HG03520 (cell line): ENCODE data around the gene HPDL.
"Not testable (repeated sequence)": the region's sequence is repeated elsewhere in the genome, so short reads cannot be mapped to it uniquely, and the experiment has no call there.

Source experiments
- ATAC-seq: cut with Tn5 transposase; IDR thresholded peaks from one replicate; pipeline ENCODE4 v1.9.1; 2021; ENCODE audit warnings: mild to moderate bottlenecking, moderate library complexity; ENCODE audit not compliant: unreplicated experiment

The HPDL gene

DNA sequence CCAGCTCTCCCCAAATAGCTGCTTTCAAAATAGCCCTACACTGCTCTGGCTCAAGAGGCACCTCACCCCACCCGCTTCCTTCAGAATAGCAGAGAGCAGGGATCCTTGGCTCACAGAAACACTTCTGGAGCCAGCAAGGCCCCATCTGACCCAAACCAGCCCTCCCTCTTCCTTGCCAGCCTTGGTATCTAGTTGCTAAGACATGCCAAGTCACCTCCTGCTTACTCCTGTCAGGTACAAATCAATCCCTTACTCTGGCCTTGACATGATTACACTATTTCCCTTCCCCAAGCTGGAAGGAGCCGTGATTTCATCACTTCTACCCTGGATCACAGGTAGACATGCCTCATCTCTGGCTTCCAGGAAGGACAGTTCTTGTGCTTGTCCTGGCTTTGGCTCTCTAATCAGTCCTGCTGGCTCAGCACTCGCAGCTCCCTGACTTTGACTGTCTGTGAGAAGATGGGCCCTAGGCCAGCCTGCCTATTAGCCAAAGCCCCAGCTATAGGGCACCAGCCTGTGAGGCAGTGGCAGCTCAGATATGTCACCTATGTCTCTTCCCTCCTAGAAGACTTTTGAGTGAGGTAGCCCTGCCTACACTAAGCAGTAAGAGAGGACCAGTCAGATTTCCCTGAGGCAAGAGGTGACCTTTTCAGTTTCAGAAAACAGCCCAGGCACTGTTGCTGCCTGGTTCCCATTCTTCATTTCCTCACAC, 22.4 kb downstream of the HPDL start:
- no peak for ATAC-seq

DNA sequence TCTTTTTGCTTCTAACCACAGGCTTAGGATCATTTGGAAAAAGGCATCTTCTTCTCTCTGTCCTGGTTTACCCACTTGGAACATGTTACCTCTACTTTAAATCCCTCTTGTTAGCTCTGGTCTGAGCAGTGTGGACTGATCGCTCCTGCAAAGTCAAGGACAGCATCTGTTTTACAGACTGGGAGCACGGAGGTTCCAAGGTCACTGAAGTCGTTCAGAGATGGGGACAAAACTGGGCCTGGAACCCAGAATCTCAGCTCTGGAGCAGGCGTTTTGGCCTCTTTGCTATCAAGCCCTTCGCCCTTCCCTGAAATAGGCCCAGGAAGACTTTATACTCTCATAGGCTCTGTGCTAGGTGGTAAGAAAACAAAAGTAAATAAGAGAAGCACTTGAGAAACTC, 24.8 kb downstream of the HPDL start:
- ATAC-seq, result no peak

DNA sequence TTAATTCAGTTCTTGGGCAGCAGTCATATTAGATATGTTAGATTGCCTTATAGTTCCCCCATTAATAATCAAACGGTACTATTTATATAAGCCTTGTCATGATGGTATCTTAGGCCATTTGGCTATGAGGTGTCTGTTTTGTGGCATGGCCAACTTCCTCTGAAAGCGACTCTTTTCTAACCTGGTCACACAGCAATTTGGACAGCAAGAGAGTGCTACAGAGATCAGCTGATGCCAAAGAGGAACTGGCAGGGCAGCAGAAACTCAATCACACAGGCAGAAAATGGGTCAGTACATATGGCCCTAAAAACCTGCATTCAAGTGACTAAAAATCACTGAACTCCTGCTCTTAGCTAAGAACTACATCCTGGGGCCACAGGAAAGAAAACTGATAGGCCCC, 27.0 kb downstream of the HPDL start:
- ATAC-seq, result no peak

DNA sequence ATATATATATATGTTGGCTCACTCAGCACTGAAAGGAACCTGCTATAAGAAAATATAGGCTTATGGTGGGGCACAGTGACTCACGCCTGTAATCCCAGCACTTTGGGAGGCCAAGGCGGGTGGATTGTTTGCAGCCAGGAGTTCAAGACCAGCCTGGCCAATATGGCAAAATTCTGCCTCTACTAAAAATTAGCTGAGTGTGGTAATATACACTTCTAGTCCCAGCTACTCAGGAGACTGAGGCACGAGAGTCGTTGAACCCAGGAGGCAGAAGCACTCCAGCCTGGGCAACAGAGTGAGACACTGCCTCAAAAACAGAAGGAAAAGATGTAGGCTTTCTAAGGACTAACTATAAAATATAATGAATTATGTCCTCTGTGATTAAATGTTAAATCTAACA, 28.1 kb downstream of the HPDL start:
- no peak for ATAC-seq

DNA sequence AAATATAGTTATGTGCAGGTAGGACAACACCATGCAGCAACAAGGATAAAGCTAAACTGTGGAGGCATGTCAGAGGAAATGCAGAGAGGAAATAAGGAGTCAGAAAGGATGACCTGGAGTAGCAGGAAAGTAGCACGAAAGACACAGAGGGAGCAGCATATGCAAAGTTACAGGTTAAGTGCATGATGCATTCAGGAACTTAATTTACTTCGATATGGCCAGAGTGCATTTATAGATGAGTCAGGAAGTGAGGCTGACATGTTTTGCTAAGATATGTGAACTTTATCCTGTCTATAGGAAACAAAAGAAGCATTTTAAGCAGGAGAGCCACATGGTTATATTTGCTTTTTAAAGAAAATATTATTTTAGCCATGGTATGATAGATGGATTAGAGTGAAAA, 29.0 kb downstream of the HPDL start:
- no peak for ATAC-seq

DNA sequence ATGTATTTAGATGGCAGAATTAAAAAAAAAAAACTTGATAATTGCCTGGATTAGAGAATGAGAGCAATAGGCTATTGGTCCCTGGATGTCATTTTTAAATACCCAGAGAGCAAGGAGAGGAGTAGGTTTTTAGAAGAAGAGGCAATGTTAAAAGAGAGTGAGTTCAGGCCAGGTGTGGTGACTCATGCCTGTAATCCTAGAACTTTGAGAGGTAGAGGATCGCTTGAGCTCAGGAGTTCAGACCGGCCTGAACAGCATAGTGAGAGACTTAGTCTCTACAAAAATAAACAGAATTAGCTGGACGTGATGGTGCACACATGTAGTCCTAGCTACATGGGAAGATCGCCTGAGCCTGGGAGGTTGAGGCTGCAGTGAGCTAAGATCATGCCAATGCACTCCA, 29.5 kb downstream of the HPDL start:
- ATAC-seq, result no peak

DNA sequence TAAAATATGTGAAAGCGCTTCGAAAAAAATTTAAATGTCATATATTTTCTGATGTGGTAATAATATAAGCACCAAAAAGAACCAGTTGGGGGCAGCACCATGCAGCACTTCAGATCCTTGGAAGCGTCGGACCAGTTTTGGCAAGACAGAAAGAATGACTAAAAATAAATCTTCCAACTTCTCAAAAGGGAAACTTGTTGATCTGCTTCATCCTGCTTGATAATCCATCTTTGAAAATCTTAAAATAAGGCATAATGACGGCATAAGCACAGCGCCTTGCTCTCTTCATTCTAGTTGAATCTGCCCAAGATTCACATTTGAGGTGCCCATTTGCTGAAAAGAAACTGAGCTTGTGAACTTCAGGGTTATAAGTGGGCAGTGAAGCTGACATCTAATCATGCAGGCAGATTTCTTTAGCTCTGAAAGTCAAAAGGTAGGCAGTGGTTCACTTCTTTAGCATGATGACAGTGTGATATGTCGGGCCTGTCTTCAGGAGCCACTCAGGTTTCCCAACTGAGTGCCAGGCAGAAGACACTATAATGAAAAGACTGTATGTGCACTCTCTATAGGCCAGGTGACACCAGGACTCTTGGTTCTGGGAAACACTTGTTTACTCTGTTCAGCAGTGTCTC, 33.3 kb downstream of the HPDL start:
- no peak for ATAC-seq

DNA sequence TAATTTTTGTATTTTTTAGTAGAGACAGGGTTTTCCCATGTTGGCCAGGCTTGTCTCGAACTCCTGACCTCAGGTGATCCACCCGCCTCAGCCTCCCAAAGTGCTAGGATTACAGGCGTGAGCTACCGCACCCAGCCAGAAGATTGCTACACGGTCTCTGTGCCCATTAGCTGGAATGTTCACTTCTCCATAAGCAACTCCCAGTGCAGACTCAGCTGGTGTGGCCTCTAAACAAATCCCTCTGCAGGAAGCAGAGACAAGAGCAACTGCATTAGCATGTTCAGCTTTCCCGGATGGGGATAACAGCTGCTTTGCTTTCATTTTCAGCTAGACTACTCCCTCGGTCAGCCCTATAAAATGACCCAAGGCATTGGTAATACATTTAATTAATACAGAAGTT, 34.3 kb downstream of the HPDL start:
- not testable (repeated sequence) for ATAC-seq

DNA sequence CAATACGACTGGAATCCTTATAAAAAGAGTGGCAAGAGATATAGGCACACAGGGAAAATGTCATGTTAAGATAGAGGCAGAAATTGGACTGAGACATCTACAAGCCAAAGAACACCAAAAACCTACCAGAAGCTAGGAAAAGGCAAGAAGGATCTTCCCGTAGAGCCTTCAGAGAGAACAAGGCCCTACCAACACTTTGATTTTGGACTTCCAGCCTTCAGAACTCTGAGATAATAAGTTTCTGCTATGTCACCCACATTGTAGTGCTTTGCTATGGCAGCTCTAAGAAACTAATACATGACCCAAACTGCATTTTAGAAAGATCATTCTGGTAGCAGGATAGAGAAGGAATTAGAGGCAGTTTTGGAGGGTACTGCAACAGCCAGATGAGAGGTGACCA, 37.6 kb downstream of the HPDL start:
- no peak for ATAC-seq

DNA sequence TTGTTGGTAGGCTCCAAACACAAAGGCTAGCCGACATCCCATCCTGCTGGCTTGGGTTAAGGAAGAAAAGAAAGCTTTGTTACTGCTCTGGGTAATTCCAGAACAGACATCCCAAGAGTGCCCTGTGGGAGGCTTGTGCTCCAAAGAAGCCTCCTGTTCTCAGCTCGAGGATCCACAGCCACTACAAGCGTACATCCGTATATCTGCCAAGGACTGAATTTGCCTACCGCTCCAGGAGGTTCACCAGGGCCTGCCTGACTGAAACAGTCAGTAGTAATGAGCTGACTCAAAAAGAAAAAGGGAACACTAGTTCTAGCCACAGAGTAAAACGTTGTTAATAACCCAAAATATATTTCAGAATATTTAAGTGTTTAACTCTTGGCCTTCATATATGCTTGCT, 38.4 kb downstream of the HPDL start:
- no peak for ATAC-seq

DNA sequence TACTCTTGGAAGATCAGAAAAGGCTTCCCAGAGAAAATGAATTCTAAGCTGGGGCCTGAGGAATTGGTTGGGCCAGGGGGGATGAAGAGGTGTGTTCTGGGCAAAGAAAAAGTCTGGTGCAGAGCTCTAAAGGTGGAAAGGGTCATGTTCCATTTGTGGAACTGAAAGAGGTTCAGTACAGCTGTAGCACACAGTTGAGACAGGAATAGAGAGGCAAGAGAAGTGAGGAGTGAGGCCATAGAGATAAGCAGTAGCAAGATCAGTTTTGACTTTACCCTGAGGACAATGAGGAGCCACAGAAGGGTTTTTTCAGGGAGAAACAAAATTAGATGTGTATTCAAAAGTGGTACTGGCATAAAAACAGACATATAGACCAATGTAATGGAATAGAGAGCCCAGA, 43.9 kb downstream of the HPDL start:
- ATAC-seq, result no peak

DNA sequence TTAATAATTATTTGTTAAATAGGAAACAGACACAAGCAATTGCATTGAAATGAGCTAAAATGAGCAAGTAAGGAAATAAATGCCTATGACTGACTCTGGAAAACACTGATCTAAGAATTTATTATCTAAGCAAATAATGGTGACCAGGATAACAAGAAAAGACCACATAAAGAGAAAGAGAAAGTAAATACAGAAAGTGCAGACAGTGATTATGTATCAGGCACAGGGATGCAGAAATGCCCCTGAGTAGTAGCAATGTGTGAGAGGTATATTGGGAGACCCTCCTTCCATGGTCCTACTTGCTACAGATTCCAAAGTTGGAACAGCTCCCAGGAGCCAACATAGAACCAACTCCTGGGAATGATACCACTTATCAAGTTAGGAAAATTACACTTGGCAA, 46.9 kb downstream of the HPDL start:
- ATAC-seq, result no peak

DNA sequence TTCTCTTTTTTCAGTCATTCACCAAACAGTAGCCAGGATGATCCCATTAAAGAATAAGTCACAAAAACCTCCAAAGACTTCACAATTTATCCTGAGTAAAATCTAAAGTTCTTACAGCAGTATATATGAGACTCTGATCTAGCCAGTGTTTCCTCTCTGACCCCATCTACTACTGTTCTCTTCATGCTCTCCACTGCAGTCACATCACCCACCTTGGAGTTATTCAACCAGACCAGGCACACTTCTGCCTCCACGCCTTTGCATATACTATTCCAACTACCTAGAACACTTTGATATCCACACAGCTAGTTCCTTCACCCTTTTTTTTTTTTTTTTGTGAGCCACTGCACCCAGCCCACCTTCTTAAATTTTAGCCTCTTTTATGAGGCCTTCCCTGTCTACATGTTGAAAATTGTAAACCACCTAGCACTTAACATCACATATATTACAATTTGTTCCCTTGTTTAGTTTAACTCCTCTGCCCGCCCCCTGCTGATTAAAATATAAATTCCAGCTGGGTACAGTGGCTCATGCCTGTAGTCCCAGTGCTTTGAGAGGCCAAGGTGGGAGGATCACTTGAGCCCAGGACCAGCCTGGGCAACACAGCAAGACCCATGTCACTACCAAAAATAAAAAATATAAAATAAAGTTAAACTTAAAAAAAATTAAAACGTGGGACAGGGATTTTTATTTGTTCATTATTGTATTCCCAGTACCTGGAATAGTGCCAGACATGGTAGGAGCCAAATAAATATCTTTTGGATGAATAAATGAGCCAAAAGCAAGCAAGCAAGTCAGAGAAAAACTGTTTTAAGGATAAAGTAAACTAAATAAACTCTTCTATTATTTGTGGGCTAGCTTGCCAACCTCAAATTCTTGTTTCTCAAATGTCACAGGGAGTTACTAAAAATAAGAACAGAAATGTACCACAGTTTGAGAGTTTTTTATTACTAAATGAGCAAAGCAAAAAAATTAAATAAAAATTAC, 48.7 kb downstream of the HPDL start:
- no peak for ATAC-seq

DNA sequence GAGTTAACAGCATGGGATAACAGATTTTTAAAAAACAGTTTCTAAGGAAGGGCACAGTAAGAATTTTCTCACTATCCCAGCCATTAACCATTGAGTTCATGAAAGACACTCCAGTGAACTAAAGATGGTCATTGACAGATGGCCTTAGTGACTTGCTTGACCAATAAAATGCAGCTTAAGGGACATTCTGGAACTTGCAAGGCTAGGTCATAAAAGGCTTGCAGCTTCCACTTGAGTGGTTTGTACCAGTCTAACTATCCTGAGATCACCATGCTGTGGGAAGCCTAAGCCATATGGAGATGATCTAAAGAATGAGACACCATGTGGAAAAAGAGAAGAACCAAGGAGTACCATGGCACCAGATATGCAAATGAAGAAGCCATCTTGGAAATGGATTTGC, 51.5 kb downstream of the HPDL start:
- no peak for ATAC-seq
